Measurements from ENCODE around the gene ITPKC.

The ITPKC gene

DNA sequence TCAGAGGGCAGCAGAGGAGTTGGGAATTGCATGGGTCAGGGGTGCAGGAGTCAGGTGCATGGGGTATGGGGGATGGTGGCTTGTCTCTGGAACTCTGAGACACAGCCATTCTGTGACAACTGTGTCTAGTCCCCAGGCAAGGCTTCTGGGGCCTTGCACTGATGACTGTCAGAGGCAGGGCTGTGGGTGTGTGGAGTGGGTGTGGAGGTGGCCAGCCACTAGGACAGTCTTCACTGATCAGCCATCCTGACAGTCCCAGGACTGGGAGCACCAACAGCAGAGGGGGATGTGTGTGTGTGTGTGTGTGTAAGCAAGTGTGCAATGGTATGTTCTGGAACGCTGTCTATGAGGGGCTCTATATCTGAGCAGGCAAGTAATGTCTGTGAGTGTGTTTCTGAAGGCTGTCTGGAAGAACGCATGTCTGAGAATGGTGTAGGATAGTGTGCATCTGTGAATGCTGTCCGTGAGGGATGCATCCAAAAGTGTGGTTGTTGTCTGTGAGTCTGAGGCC, 31.8 kb upstream of the ITPKC start:
- in situ Hi-C loops (cut with MboI; ENCODE audit: low sequenced_read_pairs), result no loop called here
- no peak for DNase-seq (ENCODE audit: low spot score in 2 of 2)
- Histone ChIP-seq H3K9me3 (no peaks in the 10 kb centered on the region), H3K4me3 (no peak overlapping the region), H3K36me3 (replicated peaks) (peaks cover 29% of the 10 kb centered on the region), H3K27me3 (ENCODE audit: low read depth) (no peaks in the 10 kb centered on the region), H3K4me1 (peaks cover 6% of the 10 kb centered on the region; the same call in 1 of the 2 replicates)

DNA sequence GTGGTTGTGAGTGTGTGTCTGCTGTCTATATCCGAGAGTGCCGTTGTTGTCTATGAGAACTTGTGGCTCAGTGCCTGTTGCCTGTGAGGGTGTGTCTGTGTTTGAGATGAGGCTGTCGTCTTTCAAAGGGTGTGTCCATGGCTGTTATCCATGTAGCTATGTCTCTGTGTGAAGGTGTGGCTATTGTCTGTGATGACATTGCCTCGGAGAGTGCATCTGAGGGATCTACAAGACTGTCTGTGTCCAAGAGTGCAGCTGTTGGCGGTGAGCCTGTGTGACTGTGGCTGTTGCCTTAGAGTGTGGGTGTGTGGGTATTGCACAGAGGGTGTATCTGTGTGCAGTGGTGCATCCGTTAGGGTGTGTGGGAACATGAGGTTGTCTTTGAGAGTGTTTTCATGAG, 31.3 kb upstream of the ITPKC start:
- Histone ChIP-seq H3K9me3 (no peaks in the 10 kb centered on the region), H3K27me3 (ENCODE audit: low read depth) (no peaks in the 10 kb centered on the region), H3K4me1 (peaks cover 6% of the 10 kb centered on the region; the same call in 1 of the 2 replicates), H3K36me3 (replicated peaks) (peaks cover 27% of the 10 kb centered on the region), H3K4me3 (no peak overlapping the region)
- no peak for DNase-seq (ENCODE audit: low spot score in 2 of 2)
- in situ Hi-C loops (cut with MboI; ENCODE audit: low sequenced_read_pairs), result no loop called here

DNA sequence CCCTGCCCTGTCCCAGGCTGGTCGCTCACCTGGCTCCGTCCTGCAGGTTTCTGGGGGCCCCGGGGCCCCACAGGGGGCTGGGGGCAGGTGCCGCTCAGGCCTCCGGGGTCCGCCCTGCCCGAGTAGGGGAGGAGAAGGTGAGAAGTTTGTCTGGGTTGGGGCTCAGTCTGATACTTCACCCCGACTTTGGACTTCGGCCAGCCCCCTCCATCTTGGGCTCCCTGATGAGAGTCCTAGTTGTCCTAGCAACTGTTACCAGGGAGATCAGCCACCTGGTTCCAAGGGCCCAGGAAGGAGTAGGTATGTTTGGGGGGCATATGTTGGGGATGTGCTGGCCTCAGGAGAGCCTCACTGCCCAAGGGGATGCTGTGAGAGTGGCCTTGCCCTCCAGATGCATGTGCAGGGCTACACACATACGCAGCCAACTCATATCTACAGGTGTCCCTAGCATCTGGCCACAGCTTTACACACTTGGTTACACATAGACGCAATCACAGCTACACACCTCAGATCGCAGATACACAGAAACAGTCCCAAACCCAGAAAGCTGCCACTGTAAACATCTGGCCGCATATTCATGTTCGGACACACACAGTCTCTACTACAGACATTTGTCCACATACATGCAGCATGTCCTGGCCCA, 29.9 kb upstream of the ITPKC start:
- Histone ChIP-seq H3K9me3 (no peaks in the 10 kb centered on the region), H3K4me1 (peaks cover 14% of the 10 kb centered on the region), H3K27me3 (ENCODE audit: low read depth) (no peaks in the 10 kb centered on the region), H3K4me3 (no peak overlapping the region), H3K36me3 (replicated peaks) (peaks cover 25% of the 10 kb centered on the region)
- in situ Hi-C loops (cut with MboI; ENCODE audit: low sequenced_read_pairs), result no loop called here
- DNase-seq (ENCODE audit: low spot score in 2 of 2), result no peak

DNA sequence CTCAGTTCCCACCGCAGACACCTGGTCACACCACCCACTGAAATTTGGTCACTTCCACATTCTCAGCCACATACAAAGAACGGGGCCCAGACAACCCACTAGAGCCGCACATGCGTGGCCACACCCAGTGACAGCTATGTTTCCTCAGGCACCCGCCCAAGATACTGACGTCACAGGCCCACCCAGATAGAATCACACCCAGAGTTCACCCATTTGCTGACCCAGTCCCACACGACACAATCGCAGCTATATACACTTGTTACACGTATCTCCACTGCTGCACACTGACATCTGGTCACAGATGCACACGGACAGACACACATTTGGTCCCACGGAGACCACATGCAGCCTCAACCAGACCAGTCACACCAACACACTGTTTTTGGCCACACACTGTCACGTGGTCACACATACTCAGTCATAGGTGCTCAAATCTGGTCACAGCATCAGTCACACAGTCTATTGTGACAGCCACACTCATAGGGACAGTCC, 29.3 kb upstream of the ITPKC start:
- in situ Hi-C loops (cut with MboI; ENCODE audit: low sequenced_read_pairs), result no loop called here
- Histone ChIP-seq H3K36me3 (replicated peaks) (peaks cover 20% of the 10 kb centered on the region), H3K27me3 (ENCODE audit: low read depth) (no peaks in the 10 kb centered on the region), H3K4me3 (no peak overlapping the region), H3K4me1 (peaks cover 14% of the 10 kb centered on the region), H3K9me3 (no peaks in the 10 kb centered on the region)
- no peak for DNase-seq (ENCODE audit: low spot score in 2 of 2)

DNA sequence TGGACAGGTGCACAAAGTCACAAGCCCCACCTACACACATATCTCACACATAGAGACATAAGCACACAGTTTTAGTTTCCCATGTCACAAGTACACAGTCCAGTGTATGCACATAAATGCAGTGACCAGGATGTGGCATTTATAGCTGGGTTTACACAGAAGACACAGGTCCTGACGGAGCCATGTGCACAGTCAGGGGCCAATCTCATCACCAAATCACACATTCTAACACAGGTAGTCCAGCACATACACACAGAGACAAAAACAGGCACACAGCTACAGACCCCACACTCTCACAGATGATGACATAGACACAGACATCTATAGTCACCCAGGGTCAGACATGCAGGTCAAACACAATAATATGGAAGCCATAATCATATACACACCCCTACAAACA, 28.6 kb upstream of the ITPKC start:
- in situ Hi-C loops (cut with MboI; ENCODE audit: low sequenced_read_pairs), result no loop called here

DNA sequence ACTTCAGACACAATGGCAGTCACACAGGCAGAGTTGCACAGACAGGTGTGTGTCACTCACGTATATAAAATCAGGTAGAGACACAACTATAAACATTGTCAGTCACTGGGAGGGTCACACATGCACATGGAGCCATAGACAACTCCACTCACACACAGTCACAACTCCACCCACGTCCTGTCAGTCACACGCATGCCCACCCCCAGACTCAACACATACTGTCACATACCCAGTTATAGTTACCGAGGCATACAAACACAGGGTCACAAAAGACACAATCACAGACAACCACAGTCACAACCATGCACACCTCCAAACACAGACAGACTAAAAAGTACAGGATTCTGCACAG, 27.9 kb upstream of the ITPKC start:
- H3K4me3 ChIP-seq, result peak overlapping the region; percentile 49
- in situ Hi-C loops (cut with MboI; ENCODE audit: low sequenced_read_pairs), result no loop called here
- peaks cover 20% of the 10 kb centered on the region for H3K36me3 ChIP-seq (replicated peaks)
- DNase-seq (ENCODE audit: low spot score in 2 of 2), result no peak
- H3K4me1 ChIP-seq, result peaks cover 14% of the 10 kb centered on the region
- no peaks in the 10 kb centered on the region for H3K27me3 ChIP-seq (ENCODE audit: low read depth)
- H3K9me3 ChIP-seq, result no peaks in the 10 kb centered on the region

More for the DNA sequence above, 28.6 kb upstream of the ITPKC start:
- Histone ChIP-seq H3K27me3 (ENCODE audit: low read depth) (no peaks in the 10 kb centered on the region), H3K36me3 (replicated peaks) (peaks cover 20% of the 10 kb centered on the region), H3K4me3 (no peak overlapping the region), H3K9me3 (no peaks in the 10 kb centered on the region), H3K4me1 (peaks cover 14% of the 10 kb centered on the region)
- no peak for DNase-seq (ENCODE audit: low spot score in 2 of 2)

DNA sequence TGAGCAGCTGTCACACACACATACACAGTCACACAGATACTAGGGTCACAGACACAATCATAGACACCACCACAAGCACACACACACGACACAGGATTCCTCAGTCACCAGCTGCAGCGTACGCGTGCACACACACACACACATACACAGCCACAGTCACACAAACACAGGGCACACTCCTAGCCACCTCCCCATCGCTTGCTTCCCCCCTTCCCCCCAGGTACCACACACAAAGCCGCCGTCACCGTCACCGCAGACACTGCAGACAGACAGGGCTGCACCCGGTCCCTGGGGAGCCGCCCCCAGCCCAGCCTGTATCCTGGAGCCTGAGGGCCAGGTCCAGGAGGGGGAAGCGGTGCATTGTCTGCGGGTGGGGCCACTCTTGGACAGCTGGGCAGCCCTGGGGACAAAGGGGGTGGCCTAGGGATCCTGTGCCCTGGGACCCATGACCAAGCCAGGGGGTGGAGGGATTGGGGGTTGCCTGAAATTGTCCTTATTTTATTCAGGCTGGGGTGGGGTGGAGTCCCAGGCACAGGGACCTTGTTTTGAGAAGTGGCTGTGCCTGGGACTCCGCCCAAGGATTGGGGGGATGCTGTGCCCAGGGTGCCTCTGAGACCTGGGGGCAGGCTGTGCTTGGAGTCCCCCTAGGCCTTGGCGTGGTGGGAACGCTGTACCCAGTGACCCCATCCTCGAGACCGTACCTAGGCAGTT, 27.4 kb upstream of the ITPKC start:
- Histone ChIP-seq H3K27me3 (ENCODE audit: low read depth) (no peaks in the 10 kb centered on the region), H3K36me3 (replicated peaks) (peaks cover 22% of the 10 kb centered on the region), H3K4me1 (peaks cover 14% of the 10 kb centered on the region), H3K4me3 (peak overlapping the region; percentile 49), H3K9me3 (no peaks in the 10 kb centered on the region)
- peak in 1 of 2 experiments; percentile 68 for DNase-seq (ENCODE audit: low spot score in 2 of 2)
- in situ Hi-C loops (cut with MboI; ENCODE audit: low sequenced_read_pairs), result no loop called here

DNA sequence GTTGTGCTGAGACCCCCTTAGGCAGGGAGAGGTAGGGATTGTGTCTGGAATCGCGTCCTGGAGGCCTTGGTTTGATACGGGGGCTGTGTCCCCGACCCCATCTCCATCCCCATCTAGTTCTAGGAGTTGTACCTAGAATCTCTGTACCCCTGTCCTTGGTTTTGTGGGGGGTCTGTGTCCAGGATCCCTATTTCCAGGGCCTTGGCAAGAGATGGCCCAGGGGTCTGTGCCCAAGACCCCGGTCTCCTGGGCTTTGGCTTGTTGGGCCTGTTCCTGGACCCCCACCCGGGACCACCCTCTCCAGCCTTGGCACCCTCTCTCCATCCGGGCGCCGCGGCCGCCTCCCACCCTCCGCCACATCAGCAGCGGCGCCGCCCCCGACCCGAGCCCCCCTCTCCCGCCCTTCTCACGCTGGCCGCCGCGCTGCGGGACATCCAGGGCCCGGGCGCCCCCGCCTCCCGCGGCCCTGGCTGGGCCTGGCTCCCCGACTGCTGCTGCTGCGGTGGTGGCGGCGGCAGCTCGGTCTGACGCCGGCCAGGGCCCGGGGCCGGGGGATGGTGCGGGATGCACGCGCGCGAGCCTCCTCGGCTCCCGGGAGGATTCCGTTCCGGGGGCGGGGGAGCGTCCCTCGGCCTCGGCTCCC, 26.7 kb upstream of the ITPKC start, which contains the start of gene NUMBL:
Gene NUMBL, minus strand, starts transcription at position 602 of the 643 bp plus-strand sequence. Its CDS starts 168 bp downstream, at position 434.
- Histone ChIP-seq H3K4me1 (peaks cover 14% of the 10 kb centered on the region), H3K9me3 (no peaks in the 10 kb centered on the region), H3K27me3 (ENCODE audit: low read depth) (no peaks in the 10 kb centered on the region), H3K36me3 (replicated peaks) (peaks cover 22% of the 10 kb centered on the region), H3K4me3 (peak within 1 kb of the TSS; percentile 49)
- in situ Hi-C loops (cut with MboI; ENCODE audit: low sequenced_read_pairs), result no loop called here
- DNase-seq (ENCODE audit: low spot score in 2 of 2), result no peak

DNA sequence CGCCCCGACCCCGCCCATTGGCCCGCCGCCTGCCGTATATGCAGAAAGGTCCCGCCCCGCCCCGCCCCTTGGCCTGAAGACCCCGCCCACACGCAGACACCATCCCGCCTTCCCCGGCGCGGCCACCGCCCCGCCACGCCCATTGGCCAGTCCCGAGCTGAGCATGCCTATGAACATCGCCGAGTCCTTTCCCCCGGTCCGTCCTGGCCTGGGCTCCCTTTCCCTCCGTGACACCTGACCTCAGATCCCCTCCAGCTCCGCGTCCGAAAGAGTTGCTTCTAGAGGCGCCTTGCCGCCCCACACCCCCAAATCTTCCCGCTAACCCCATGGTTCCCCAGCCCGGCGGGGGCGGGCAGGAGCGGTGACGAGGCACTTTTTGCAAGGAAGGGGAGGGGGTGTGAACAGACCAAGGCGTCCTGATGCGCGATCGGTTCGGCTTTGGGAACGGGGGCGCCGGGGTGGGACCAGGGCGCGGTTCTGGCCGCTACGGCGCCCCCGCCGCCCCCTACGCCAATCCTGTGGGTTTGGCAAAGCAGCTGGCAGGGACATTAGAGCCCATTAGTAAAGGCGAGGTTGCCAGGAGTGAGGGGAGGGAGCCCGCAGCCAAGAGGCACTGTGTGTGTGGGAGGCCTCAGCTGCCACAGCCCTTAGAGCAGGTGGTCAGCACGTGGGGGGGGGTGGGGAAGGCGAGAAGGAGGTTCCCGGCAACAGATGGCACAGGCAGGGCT, 26.1 kb upstream of the ITPKC start:
- H3K9me3 ChIP-seq, result no peaks in the 10 kb centered on the region
- no peaks in the 10 kb centered on the region for H3K27me3 ChIP-seq (ENCODE audit: low read depth)
- in situ Hi-C loops (cut with MboI; ENCODE audit: low sequenced_read_pairs), result no loop called here
- H3K4me3 ChIP-seq, result peak overlapping the region; percentile 49
- DNase-seq (ENCODE audit: low spot score in 2 of 2), result peak; percentile 85 to 96
- H3K36me3 ChIP-seq (replicated peaks), result peaks cover 21% of the 10 kb centered on the region
- peaks cover 14% of the 10 kb centered on the region for H3K4me1 ChIP-seq

DNA sequence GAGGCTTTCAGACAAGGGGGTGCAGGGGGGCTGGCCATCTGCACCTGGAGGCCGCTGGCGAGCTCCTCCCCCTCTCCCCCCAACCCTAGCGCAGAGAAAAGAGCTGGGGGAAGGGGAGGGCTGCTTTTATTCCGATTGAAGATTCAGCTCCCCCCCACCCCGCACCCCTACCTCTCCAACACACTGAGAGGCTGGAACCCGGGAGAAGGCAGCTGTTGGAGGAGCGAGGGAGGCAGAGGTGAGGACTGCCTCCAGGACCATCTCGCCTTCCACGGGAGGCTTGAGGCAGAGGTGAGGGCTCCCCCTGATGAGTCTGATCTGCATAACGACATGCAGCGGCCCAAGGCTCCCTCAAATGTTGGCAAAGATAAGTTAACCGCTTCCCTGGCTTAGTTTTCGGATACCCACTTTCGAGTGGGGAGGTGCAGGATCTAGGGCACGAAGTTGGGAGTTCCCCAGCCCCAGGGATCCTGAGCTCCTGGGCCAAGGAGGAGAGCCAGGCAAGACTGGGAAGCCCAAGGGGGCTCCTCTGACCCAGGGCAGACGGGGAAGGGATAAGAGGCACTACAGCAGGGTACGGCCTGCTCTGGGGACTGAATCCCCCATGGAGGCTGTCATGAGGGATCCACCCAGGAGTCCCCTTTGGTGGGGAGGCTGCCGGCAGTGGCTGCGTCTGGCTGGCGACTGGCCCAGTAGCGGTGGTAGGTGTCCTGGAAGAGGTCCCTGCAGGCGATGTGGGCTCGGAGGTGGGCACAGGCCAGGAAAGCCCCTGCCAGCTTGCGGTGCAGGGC, 25.3 kb upstream of the ITPKC start:
- peaks cover 14% of the 10 kb centered on the region for H3K4me1 ChIP-seq
- no peak for DNase-seq (ENCODE audit: low spot score in 2 of 2)

DNA sequence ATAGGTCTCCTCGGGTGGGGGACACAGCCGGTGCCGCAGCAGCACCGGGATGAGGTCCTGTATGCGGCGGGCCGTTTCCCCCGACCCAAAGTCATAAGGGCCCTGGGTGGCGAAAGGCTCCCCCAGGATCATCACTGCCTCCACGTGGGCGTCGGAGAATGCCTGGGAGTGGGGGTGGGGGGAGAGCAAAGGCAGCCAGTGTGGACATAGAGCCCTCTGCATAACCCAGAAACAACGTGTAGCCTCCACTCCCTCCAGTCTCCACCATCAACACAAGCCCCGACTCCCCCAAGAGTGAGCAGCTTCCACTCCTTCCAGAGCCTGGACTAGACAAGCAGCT, 24.7 kb upstream of the ITPKC start:
- Histone ChIP-seq H3K4me3 (no peak overlapping the region), H3K36me3 (replicated peaks) (peaks cover 14% of the 10 kb centered on the region), H3K4me1 (peaks cover 14% of the 10 kb centered on the region), H3K9me3 (no peaks in the 10 kb centered on the region), H3K27me3 (ENCODE audit: low read depth) (no peaks in the 10 kb centered on the region)
- DNase-seq (ENCODE audit: low spot score in 2 of 2), result no peak
- in situ Hi-C loops (cut with MboI; ENCODE audit: low sequenced_read_pairs), result no loop called here

More for the DNA sequence above, 25.3 kb upstream of the ITPKC start:
- in situ Hi-C loops (cut with MboI; ENCODE audit: low sequenced_read_pairs), result no loop called here
- H3K27me3 ChIP-seq (ENCODE audit: low read depth), result no peaks in the 10 kb centered on the region
- H3K36me3 ChIP-seq (replicated peaks), result peaks cover 16% of the 10 kb centered on the region
- no peaks in the 10 kb centered on the region for H3K9me3 ChIP-seq
- no peak overlapping the region for H3K4me3 ChIP-seq

DNA sequence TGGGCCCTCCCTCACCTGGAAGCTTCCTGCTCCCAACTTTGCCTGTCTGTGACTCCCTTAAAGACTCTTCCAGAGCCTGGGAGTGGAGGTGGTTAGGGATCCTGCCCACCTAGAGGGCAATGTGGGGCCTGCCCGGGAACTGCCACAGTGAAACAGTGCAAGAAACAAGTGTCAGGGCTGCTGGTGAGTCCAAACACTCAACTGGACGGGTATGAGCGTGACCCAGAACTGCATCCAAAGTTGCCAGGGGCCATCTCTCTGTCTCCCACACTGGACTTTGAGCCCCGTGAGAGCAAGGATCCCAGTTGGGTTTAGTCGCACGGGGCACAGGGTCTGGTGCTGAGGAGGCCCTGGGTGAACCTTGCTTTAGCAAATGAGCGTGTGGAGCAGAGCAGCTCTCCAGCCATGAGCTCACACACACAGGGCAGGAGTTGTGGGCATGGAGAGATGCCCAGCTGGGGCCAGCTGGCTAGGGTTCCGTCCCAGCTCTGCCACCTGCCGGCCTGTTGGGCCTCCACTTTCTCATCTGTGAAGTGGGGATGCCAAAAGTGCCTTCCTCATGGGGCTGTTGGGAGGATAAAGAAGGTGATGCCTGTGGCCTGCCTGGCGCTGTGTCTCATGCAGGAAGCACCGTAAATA, 23.6 kb upstream of the ITPKC start:
- H3K4me3 ChIP-seq, result no peak overlapping the region
- peaks cover 14% of the 10 kb centered on the region for H3K4me1 ChIP-seq
- no peaks in the 10 kb centered on the region for H3K9me3 ChIP-seq
- peaks cover 14% of the 10 kb centered on the region for H3K36me3 ChIP-seq (replicated peaks)
- in situ Hi-C loops (cut with MboI; ENCODE audit: low sequenced_read_pairs), result no loop called here
- no peak for DNase-seq (ENCODE audit: low spot score in 2 of 2)
- H3K27me3 ChIP-seq (ENCODE audit: low read depth), result no peaks in the 10 kb centered on the region
